HCT116 (cell line): Measurements from ENCODE around the gene MAPK6. TPM values are rescaled to one million over a fixed set of nuclear protein-coding genes. Genes with fewer than 3 reads are reported as not detected.

Experiments used
- ATAC-seq: fragments of 200-7000 bp; cut with Tn5 transposase; 2 replicates; pipeline ENCODE4 v1.9.1; 2020; ENCODE audit warnings: mild to moderate bottlenecking, moderate library complexity
- BruUV-seq: library from RNA; stranded (reverse); fragments of 400-500 nt; replicated peaks from 2 replicates; lab custom pipeline; 2021; lab: Mats Ljungman, UMichigan
- CTCF ChIA-PET: fragments of 300-600 bp; sonication (Branson Sonifier 250); formaldehyde crosslinking; loops from one replicate; lab custom pipeline; 2021; ENCODE audit warnings: antibody characterized with exemption; lab: Charles Lee
- POLR2A ChIA-PET: fragments of 300-600, 350-600 bp; sonication (Branson Sonifier 250); formaldehyde crosslinking; loops from one replicate; lab custom pipeline; 2021; ENCODE audit warnings: antibody characterized with exemption; lab: Charles Lee
- RAD21 ChIA-PET, 2 experiments: fragments of 300-600 bp; sonication (Branson Sonifier 250); formaldehyde crosslinking; loops; one replicate each; lab custom pipeline; 2023; ENCODE audit warnings: low total read pairs in 2 of 2; ENCODE audit not compliant: uncharacterized antibody in 2 of 2, unreplicated experiment in 2 of 2, low non-redundant PET in 1 of 2; lab: Charles Lee
- DNase-seq: peaks from one replicate; pipeline ENCODE4 v3.0.0-alpha.2; 2010; ENCODE audit warnings: low read depth, low spot score
- H2AFZ ChIP-seq: fragments of 200-600 bp; shearing (Covaris generic), sonication (generic); 2 replicates; pipeline ENCODE4 v1.6.1; 2017; ENCODE audit warnings: low read depth, mixed run types, mixed read lengths, antibody characterized with exemption, low read length; ENCODE audit not compliant: poor library complexity, severe bottlenecking
- H3K27ac ChIP-seq: 2 replicates; pipeline ENCODE4 v1.5.1; 2012; ENCODE audit warnings: low read depth, low read length
- H3K27me3 ChIP-seq: fragments of 200-600 bp; sonication (generic); 2 replicates; pipeline ENCODE4 v1.6.1; 2016; ENCODE audit warnings: mixed run types, low read length, mixed read lengths; ENCODE audit not compliant: insufficient read depth
- H3K36me3 ChIP-seq, 2 experiments: fragments of 200-500 bp in 1 of 2; fragments of 200-600 bp in 1 of 2; sonication (Bioruptor generic) in 1 of 2; sonication (generic) in 1 of 2; 2 replicates each; pipeline versions ENCODE4 v1.5.1 to v1.6.1; 2014 to 2016; ENCODE audit warnings: low read length in 2 of 2, inconsistent platforms in 1 of 2, mixed read lengths in 1 of 2, mixed run types in 1 of 2; ENCODE audit not compliant: insufficient read depth in 2 of 2, control insufficient read depth in 1 of 2
- H3K4me1 ChIP-seq, 2 experiments: fragments of 200-600 bp in 1 of 2; sonication (generic) in 1 of 2; 2 replicates each; pipeline versions ENCODE4 v1.5.1 to v1.6.1; 2012 to 2017; ENCODE audit warnings: low read length in 2 of 2, inconsistent platforms in 1 of 2, mild to moderate bottlenecking in 1 of 2, mixed read lengths in 1 of 2, mixed run types in 1 of 2, moderate library complexity in 1 of 2; ENCODE audit not compliant: insufficient read depth in 2 of 2, control insufficient read depth in 1 of 2
- H3K4me2 ChIP-seq: fragments of 200-600 bp; sonication (generic); 2 replicates; pipeline ENCODE4 v1.6.1; 2017; ENCODE audit warnings: mixed run types, low read length, mixed read lengths
- H3K4me3 ChIP-seq, 2 experiments: fragments of 200-600 bp in 1 of 2; sonication (generic) in 1 of 2; replicated peaks in 1 of 2; 2 replicates each; pipeline ENCODE4 v1.5.1; 2011 to 2016; ENCODE audit warnings: low read length in 2 of 2, control low read depth in 1 of 2, low read depth in 1 of 2, mild to moderate bottlenecking in 1 of 2, mixed read lengths in 1 of 2, mixed run types in 1 of 2
- H3K79me2 ChIP-seq: fragments of 200-600 bp; sonication (generic); 2 replicates; pipeline ENCODE4 v1.6.1; 2017; ENCODE audit warnings: mild to moderate bottlenecking, mixed run types, low read length, moderate library complexity, mixed read lengths; ENCODE audit not compliant: insufficient read depth
- H3K9ac ChIP-seq: fragments of 200-600 bp; sonication (generic); 2 replicates; pipeline ENCODE4 v1.6.1; 2016; ENCODE audit warnings: low read length, mixed read lengths
- H3K9me2 ChIP-seq: fragments of 200-600 bp; sonication (generic), shearing (Covaris generic); 2 replicates; pipeline ENCODE4 v1.6.1; 2017; ENCODE audit warnings: mixed run types, mild to moderate bottlenecking, moderate library complexity; ENCODE audit not compliant: insufficient read depth
- H3K9me3 ChIP-seq, 2 experiments: fragments of 200-500 bp in 1 of 2; fragments of 200-600 bp in 1 of 2; sonication (Bioruptor generic) in 1 of 2; sonication (generic) in 1 of 2; 2 replicates each; pipeline ENCODE4 v1.6.1; 2014 to 2017; ENCODE audit warnings: low read length in 2 of 2, mixed read lengths in 2 of 2, inconsistent platforms in 1 of 2, low read depth in 1 of 2, mild to moderate bottlenecking in 1 of 2, mixed run types in 1 of 2, moderate library complexity in 1 of 2; ENCODE audit not compliant: control insufficient read depth in 1 of 2, insufficient read depth in 1 of 2
- H4K20me1 ChIP-seq: fragments of 200-600 bp; sonication (generic), shearing (Covaris generic); 2 replicates; pipeline ENCODE4 v1.6.1; 2017; ENCODE audit warnings: mixed run types, mild to moderate bottlenecking, moderate library complexity; ENCODE audit not compliant: insufficient read depth
- ATF3 ChIP-seq: IDR thresholded peaks from 2 replicates; pipeline ENCODE4 v1.6.1; 2012
- CBX3 ChIP-seq: IDR thresholded peaks from 2 replicates; pipeline ENCODE4 v1.6.1; 2012; ENCODE audit warnings: low read depth
- CEBPB ChIP-seq: IDR thresholded peaks from 2 replicates; pipeline ENCODE4 v1.6.1; 2012; ENCODE audit warnings: low read depth
- EGR1 ChIP-seq: IDR thresholded peaks from 2 replicates; pipeline ENCODE4 v1.6.1; 2012; ENCODE audit warnings: low read depth
- ELF1 ChIP-seq: IDR thresholded peaks from 2 replicates; pipeline ENCODE4 v1.6.1; 2012; ENCODE audit warnings: low read depth, borderline replicate concordance
- EZH2phosphoT487 ChIP-seq: fragments of 200-600 bp; IDR thresholded peaks from 2 replicates; pipeline ENCODE4 v1.6.1; 2018; ENCODE audit warnings: antibody characterized with exemption, borderline replicate concordance
- JUND ChIP-seq: IDR thresholded peaks from 2 replicates; pipeline ENCODE4 v1.6.1; 2012
- POLR2AphosphoS5 ChIP-seq: IDR thresholded peaks from 2 replicates; pipeline ENCODE4 v1.6.1; 2011; ENCODE audit warnings: mild to moderate bottlenecking, low read depth, low read length, moderate library complexity
- SIN3A ChIP-seq: IDR thresholded peaks from 2 replicates; pipeline ENCODE4 v1.6.1; 2012; ENCODE audit warnings: low read depth
- SRF ChIP-seq: IDR thresholded peaks from 2 replicates; pipeline ENCODE4 v1.6.1; 2012; ENCODE audit warnings: low read depth
- ZFX ChIP-seq: fragments of 450-650 bp; IDR thresholded peaks from 2 replicates; pipeline ENCODE4 v1.6.1; 2017
- ZNF274 ChIP-seq: fragments of 200-500 bp; sonication (Bioruptor generic); IDR thresholded peaks from 2 replicates; pipeline ENCODE4 v1.6.1; 2014; ENCODE audit warnings: mild to moderate bottlenecking, low read depth, low read length, inconsistent platforms
- intact Hi-C: fragments of 100-400 bp; cut with micrococcal nuclease; formaldehyde crosslinking; loops from 2 replicates; pipeline ENCODE4 v1.10.0; 2022
- total RNA-seq: library from RNA; stranded (reverse); gene quantifications from one replicate; pipeline ENCODE4 v1.2.1, GENCODE V29; 2021; ENCODE audit not compliant: unreplicated experiment
- TF ChIP-seq, protein P1 (sequence below): IDR thresholded peaks from 2 replicates; pipeline ENCODE4 v1.6.1; 2011; ENCODE audit warnings: mild to moderate bottlenecking, low read length, moderate library complexity; ENCODE audit not compliant: insufficient replicate concordance; ENCODE audit errors: extremely low read depth
- TF ChIP-seq, protein P2 (sequence below): IDR thresholded peaks from 2 replicates; pipeline ENCODE4 v1.6.1; 2012

MAPK6 gene
- total RNA-seq, 1 experiment from 2014 or later = 57.4 TPM

DNA sequence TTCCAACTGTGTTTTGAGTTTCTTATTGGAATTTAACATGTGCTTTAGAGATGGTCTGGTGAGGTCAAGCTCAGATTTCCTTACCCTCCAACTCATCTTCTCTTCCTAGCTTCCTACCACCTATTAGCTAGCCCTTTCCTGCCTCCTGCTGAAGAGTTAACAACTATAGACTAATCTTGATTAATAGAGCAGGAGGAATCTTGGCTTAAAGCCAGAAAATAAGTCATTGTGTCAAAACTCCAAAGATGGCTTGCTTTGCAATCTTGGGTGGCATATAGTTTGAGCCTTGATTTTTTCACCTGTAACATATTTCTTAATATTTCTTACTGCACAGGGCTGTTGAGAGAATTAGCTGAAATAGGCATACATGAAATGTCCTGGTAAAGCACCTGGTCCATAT, 66.3 kb downstream of the MAPK6 start:
- Histone ChIP-seq H2AFZ (no peak overlapping the region), H3K9me2 (no peaks in the 10 kb centered on the region), H3K9me3 (peaks cover 8 to 14% of the 10 kb centered on the region in 2 experiments), H3K4me3 (no peak overlapping the region), H4K20me1 (no peaks in the 10 kb centered on the region), H3K27me3 (no peaks in the 10 kb centered on the region), H3K9ac (no peak overlapping the region), H3K79me2 (no peaks in the 10 kb centered on the region), H3K27ac (no peak overlapping the region), H3K4me1 (no peaks in the 10 kb centered on the region), H3K4me2 (no peak overlapping the region), H3K36me3 (no peaks in the 10 kb centered on the region)
- DNase-seq (no peak), ATAC-seq (no peak)
- ChIA-PET POLR2A (no interaction called here), CTCF (no interaction called here), RAD21 (no interaction called here)
- BruUV-seq = no TSS peak
- TF ChIP-seq, protein P1, sequence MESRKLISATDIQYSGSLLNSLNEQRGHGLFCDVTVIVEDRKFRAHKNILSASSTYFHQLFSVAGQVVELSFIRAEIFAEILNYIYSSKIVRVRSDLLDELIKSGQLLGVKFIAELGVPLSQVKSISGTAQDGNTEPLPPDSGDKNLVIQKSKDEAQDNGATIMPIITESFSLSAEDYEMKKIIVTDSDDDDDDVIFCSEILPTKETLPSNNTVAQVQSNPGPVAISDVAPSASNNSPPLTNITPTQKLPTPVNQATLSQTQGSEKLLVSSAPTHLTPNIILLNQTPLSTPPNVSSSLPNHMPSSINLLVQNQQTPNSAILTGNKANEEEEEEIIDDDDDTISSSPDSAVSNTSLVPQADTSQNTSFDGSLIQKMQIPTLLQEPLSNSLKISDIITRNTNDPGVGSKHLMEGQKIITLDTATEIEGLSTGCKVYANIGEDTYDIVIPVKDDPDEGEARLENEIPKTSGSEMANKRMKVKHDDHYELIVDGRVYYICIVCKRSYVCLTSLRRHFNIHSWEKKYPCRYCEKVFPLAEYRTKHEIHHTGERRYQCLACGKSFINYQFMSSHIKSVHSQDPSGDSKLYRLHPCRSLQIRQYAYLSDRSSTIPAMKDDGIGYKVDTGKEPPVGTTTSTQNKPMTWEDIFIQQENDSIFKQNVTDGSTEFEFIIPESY = no peak
- TF ChIP-seq ATF3 (no peak), SRF (no peak), ZNF274 (no peak), POLR2AphosphoS5 (no peak)
- intact Hi-C loops = no loop called here

- Histone ChIP-seq H3K9me3 (peaks cover 8 to 15% of the 10 kb centered on the region in 2 experiments), H3K4me2 (no peak overlapping the region), H3K9ac (no peak overlapping the region), H3K9me2 (no peaks in the 10 kb centered on the region), H3K4me3 (no peak overlapping the region), H4K20me1 (no peaks in the 10 kb centered on the region), H3K27me3 (no peaks in the 10 kb centered on the region), H2AFZ (no peak overlapping the region), H3K79me2 (no peaks in the 10 kb centered on the region), H3K36me3 (no peaks in the 10 kb centered on the region), H3K4me1 (no peaks in the 10 kb centered on the region), H3K27ac (no peak overlapping the region)
- ATAC-seq (no peak), DNase-seq (no peak)
- ChIA-PET POLR2A (no interaction called here), CTCF (no interaction called here), RAD21 (no interaction called here)
- TF ChIP-seq EGR1 (no peak), CBX3 (no peak), ZNF274 (no peak), ZFX (no peak), JUND (no peak), SIN3A (no peak), ELF1 (no peak), EZH2phosphoT487 (no peak), CEBPB (no peak)
- TF ChIP-seq, protein P2, sequence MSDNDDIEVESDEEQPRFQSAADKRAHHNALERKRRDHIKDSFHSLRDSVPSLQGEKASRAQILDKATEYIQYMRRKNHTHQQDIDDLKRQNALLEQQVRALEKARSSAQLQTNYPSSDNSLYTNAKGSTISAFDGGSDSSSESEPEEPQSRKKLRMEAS = no peak
- TF ChIP-seq, protein P1 = no peak
- intact Hi-C loops = no loop called here
- no TSS peak for BruUV-seq
Observed at GRCh38 chr15:52086011-52086786, 67.2 kb downstream of the MAPK6 start.
